Esophagus muscularis mucosa (tissue), 3 donors: ENCODE data around the gene OLFML3.

ENCODE experiments used
- CTCF ChIP-seq, 3 experiments: fragments of 200-600 bp in 2 of 3; fragments of 450-650 bp in 1 of 3; sonication (generic) in 2 of 3; IDR thresholded peaks; one replicate each; pipeline ENCODE4 v1.5.1; 2017 to 2019; ENCODE audit warnings: antibody characterized with exemption in 3 of 3, mild to moderate bottlenecking in 2 of 3, moderate library complexity in 1 of 3
- POLR2A ChIP-seq: fragments of 450-650 bp; IDR thresholded peaks from one replicate; pipeline ENCODE4 v1.6.1; 2017; ENCODE audit warnings: antibody characterized with exemption, moderate library complexity, mild to moderate bottlenecking, low read depth

DNA sequence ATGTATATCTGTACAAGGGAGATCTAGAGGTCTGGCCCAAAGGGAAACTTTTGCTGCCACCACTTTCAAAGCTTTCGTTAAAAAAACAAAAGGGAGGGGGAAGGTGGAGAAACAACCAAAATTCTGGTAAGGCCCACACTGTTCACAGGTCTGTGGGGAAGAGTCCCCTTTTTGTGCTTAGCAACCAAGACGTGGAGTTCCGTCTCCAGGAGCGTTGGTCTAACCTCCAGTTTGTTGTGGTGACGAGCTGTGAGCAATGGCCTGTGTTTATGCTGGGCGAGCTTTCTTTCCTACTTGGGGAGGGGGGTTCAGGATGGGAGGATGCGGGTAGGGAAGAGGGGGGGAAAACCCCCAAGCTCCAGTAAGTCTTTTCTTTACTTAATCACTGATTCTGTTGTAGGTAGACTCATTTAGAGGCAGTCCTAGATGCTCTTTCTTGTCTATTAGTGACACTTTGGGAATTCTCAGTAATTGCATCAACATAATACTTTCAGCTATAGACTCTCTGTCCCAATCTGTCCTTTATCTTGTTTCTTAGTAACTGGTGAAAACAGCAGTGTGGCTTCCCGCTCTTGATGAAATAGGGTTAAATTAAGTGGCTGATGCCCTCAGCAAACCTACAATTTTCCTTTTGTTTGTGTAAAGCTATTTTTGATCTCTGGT is 48.6 kb upstream of the OLFML3 start:
- TF ChIP-seq CTCF (IDR thresholded peaks at IDR 0.05): no peak
- TF ChIP-seq POLR2A: no peak
